Measurements from ENCODE around the gene SPECC1L.

- TF ChIP-seq SPI1 (IDR thresholded peaks at IDR 0.05; ENCODE audit: low read depth, low read length) (no peak), TAF1 (IDR thresholded peaks at IDR 0.05; ENCODE audit: low read depth, low read length) (no peak), POLR2A (IDR thresholded peaks at IDR 0.05; ENCODE audit: low read depth, low read length) (no peak), POU2F2 (IDR thresholded peaks at IDR 0.05; ENCODE audit: low read depth, low read length) (no peak)
Observed at GRCh38 chr22:24235315-24235714, 35.3 kb upstream of the SPECC1L start.
